Gastroesophageal sphincter (tissue), 4 donors: ENCODE results near the gene ITPKB. TPM values are rescaled to one million over a fixed set of nuclear protein-coding genes. Genes with fewer than 3 reads are reported as not detected.
"Not testable (repeated sequence)": the region's sequence is repeated elsewhere in the genome, so short reads cannot be mapped to it uniquely, and the experiment has no call there.

Experiments
- ATAC-seq: fragments of 150-250 bp; one replicate; pipeline ENCODE4 v1.9.1; 2016; ENCODE audit warnings: mild to moderate bottlenecking, moderate library complexity
- H3K27ac ChIP-seq, 4 donors: fragments of 200-600 bp; sonication (generic) in 3 of 4; 1 replicate in 3 of 4; 2 replicates in 1 of 4; pipeline ENCODE4 v1.5.1; 2016 to 2019
- H3K27me3 ChIP-seq: fragments of 200-600 bp; sonication (generic); one replicate; pipeline ENCODE4 v1.5.1; 2019
- H3K36me3 ChIP-seq, 2 donors: fragments of 200-600 bp; sonication (generic); one replicate each; pipeline ENCODE4 v1.5.1; 2019; ENCODE audit warnings: control low read depth in 1 of 2
- H3K4me1 ChIP-seq, 3 donors: fragments of 200-600 bp; sonication (generic); 1 replicate in 2 of 3; 2 replicates in 1 of 3; pipeline ENCODE4 v1.5.1; 2016 to 2019; ENCODE audit warnings: control low read depth in 2 of 3
- H3K4me3 ChIP-seq, 2 donors: fragments of 200-600 bp; sonication (generic); one replicate each; pipeline ENCODE4 v1.5.1; 2019; ENCODE audit warnings: mild to moderate bottlenecking in 1 of 2, moderate library complexity in 1 of 2
- H3K9me3 ChIP-seq, 3 donors: fragments of 200-600 bp; sonication (generic); one replicate each; pipeline ENCODE4 v1.5.1; 2017 to 2019; ENCODE audit warnings: control low read depth in 2 of 3
- CTCF ChIP-seq, 4 experiments: fragments of 200-600 bp in 2 of 4; fragments of 450-650 bp in 2 of 4; sonication (generic) in 1 of 4; IDR thresholded peaks; one replicate each; pipeline ENCODE4 v1.5.1; 2017 to 2019; ENCODE audit warnings: antibody characterized with exemption in 4 of 4, mild to moderate bottlenecking in 2 of 4, moderate library complexity in 2 of 4
- EP300 ChIP-seq: sonication (generic); formaldehyde crosslinking; IDR thresholded peaks from one replicate; pipeline ENCODE4 v1.6.1; 2017; ENCODE audit warnings: antibody characterized with exemption, mild to moderate bottlenecking
- POLR2A ChIP-seq, 2 donors: fragments of 450-650 bp; IDR thresholded peaks; one replicate each; pipeline ENCODE4 v1.6.1; 2017; ENCODE audit warnings: antibody characterized with exemption in 2 of 2, mild to moderate bottlenecking in 2 of 2, moderate library complexity in 1 of 2
- POLR2AphosphoS5 ChIP-seq: sonication (generic); formaldehyde crosslinking; IDR thresholded peaks from one replicate; pipeline ENCODE4 v1.6.1; 2017; ENCODE audit warnings: antibody characterized with exemption
- WGBS, 2 donors: methylation state at CpG; one replicate each; pipeline ENCODE4 v1.1.5; 2018; ENCODE audit warnings: low coverage in 1 of 2; 5-methylcytosine and 5-hydroxymethylcytosine counted together
- total RNA-seq, 4 donors: library from RNA; depleted of rRNA; stranded (reverse); fragments of >200 nt; gene quantifications; one replicate each; pipeline ENCODE4 v1.1.0, GENCODE V29; 2016

Gene ITPKB
- total RNA-seq, 4 donors from 2014 or later: 75.0 to 184 (median 94.2) TPM

GRCh38 chr1:226778657-226779058 is 39.6 kb upstream of the ITPKB start:
- Histone ChIP-seq H3K4me1 (peaks cover 3 to 25% (median 13%) of the 10 kb centered on the region in 3 donors), H3K4me3 (no peak overlapping the region), H3K9me3 (no peaks in the 10 kb centered on the region), H3K36me3 (no peaks in the 10 kb centered on the region), H3K27ac (peak overlapping the region; percentile 64 to 83 (median 76)), H3K27me3 (no peaks in the 10 kb centered on the region)
- TF ChIP-seq POLR2A (IDR thresholded peaks at IDR 0.05) (no peak), EP300 (no peak), CTCF (IDR thresholded peaks at IDR 0.05) (no peak), POLR2AphosphoS5 (peak; percentile 54)
- ATAC-seq: peak; percentile 91
- 11 to 17% methylated on average over 1 to 4 of the region's 5 CpGs for WGBS, 2 donors

GRCh38 chr1:226776975-226777374 is 37.9 kb upstream of the ITPKB start:
- Histone ChIP-seq H3K27ac (no peak overlapping the region), H3K9me3 (no peaks in the 10 kb centered on the region), H3K4me3 (no peak overlapping the region), H3K4me1 (peaks cover 3 to 20% (median 11%) of the 10 kb centered on the region in 3 donors), H3K27me3 (no peaks in the 10 kb centered on the region), H3K36me3 (no peaks in the 10 kb centered on the region)
- ATAC-seq: no peak
- TF ChIP-seq POLR2A (IDR thresholded peaks at IDR 0.05) (no peak), EP300 (no peak), POLR2AphosphoS5 (no peak), CTCF (IDR thresholded peaks at IDR 0.05) (no peak)
- WGBS, 2 donors: 100% methylated on average over 1 of the region's 1 CpG

- ATAC-seq: no peak
- TF ChIP-seq CTCF (IDR thresholded peaks at IDR 0.05): no peak
- TF ChIP-seq EP300: no peak
- no peak for TF ChIP-seq POLR2A (IDR thresholded peaks at IDR 0.05)
- Histone ChIP-seq H3K36me3 (no peaks in the 10 kb centered on the region), H3K4me1 (peaks cover 3 to 20% (median 11%) of the 10 kb centered on the region in 3 donors), H3K4me3 (no peak overlapping the region), H3K9me3 (no peaks in the 10 kb centered on the region), H3K27ac (no peak overlapping the region), H3K27me3 (no peaks in the 10 kb centered on the region)
- WGBS, 2 donors: 90 to 96% methylated on average over 6 of the region's 6 CpGs
Measured at GRCh38 chr1:226776066-226776465, 37.0 kb upstream of the ITPKB start.

GRCh38 chr1:226772446-226773139 is 33.5 kb upstream of the ITPKB start:
- ATAC-seq: no peak
- Histone ChIP-seq H3K4me3 (no peak overlapping the region), H3K4me1 (no peaks in the 10 kb centered on the region), H3K27me3 (no peaks in the 10 kb centered on the region), H3K27ac (no peak overlapping the region), H3K9me3 (no peaks in the 10 kb centered on the region), H3K36me3 (no peaks in the 10 kb centered on the region)
- TF ChIP-seq POLR2AphosphoS5: no peak
- TF ChIP-seq CTCF (IDR thresholded peaks at IDR 0.05): no peak
- no peak for TF ChIP-seq POLR2A (IDR thresholded peaks at IDR 0.05)
- TF ChIP-seq EP300: no peak
- 75 to 79% methylated on average over 5 to 7 of the region's 7 CpGs for WGBS, 2 donors

GRCh38 chr1:226767170-226767569 is 28.1 kb upstream of the ITPKB start:
- H3K4me3 ChIP-seq, H3K27ac ChIP-seq, ATAC-seq, H3K36me3 ChIP-seq, H3K4me1 ChIP-seq, H3K27me3 ChIP-seq, H3K9me3 ChIP-seq: not testable (repeated sequence)
- whole genome bisulfite sequencing, 2 donors: 100% methylated on average over 1 to 3 of the region's 3 CpGs
